GM18526 (cell line): ENCODE results near the gene ULBP1.

ENCODE experiments used
- POLR2A ChIP-seq: IDR thresholded peaks from 3 replicates; pipeline ENCODE4 v1.6.1; 2011; ENCODE audit not compliant: insufficient read length; ENCODE audit errors: extremely low read depth

Gene ULBP1

DNA sequence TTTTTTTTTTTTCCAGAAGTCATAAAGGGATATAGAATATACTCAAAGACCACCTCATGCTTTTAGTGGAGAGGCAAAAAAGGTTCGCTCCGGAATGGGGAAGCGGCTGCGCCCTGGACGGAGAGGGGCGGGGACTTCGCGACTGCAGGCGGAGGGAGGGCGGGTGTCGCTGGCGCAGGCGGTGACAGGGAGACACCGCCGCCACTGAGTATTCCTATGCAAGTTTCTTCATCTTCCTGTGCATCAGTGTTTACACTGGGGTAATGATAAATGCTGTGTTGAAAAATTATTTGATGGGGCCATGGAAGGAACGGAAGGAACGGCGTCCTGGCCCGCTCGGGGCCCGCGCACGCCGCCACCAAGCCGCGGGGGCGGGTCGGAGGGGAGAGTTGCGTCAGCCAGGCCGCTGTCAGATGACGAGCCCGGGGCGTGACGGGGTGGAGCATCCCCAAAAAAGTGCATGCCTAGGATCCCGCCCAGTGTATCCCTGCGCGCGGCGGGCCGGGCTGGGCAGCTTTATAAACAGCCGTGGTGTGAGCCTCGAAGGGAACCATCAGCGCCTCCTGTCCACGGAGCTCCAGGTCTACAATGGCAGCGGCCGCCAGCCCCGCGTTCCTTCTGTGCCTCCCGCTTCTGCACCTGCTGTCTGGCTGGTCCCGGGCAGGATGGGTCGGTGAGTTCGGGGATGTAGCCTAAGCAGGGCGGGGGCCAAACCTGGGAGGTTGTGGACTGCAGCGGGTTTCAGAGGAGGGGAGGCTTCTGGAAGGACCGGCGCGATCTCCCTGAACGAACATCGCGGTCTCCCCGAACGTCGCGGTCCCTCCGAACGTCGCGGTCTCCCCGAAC lies at the start of gene ULBP1:
Gene ULBP1 (plus strand): TSS at position 482 of the 846 bp plus-strand sequence. CDS start 107 bp downstream, at position 589.
- no peak for TF ChIP-seq POLR2A

- no peak for TF ChIP-seq POLR2A
Measured at GRCh38 chr6:149915970-149916865, 47.5 kb upstream of the ULBP1 start.

- no peak for TF ChIP-seq POLR2A
Measured at GRCh38 chr6:149917679-149918078, 46.1 kb upstream of the ULBP1 start.

- no peak for TF ChIP-seq POLR2A
Measured at GRCh38 chr6:149918151-149918905, 45.4 kb upstream of the ULBP1 start.

GRCh38 chr6:149919834-149920225 lies 43.9 kb upstream of the ULBP1 start:
- TF ChIP-seq POLR2A, result no peak

GRCh38 chr6:149921361-149921760 lies 42.4 kb upstream of the ULBP1 start:
- TF ChIP-seq POLR2A, result no peak

DNA sequence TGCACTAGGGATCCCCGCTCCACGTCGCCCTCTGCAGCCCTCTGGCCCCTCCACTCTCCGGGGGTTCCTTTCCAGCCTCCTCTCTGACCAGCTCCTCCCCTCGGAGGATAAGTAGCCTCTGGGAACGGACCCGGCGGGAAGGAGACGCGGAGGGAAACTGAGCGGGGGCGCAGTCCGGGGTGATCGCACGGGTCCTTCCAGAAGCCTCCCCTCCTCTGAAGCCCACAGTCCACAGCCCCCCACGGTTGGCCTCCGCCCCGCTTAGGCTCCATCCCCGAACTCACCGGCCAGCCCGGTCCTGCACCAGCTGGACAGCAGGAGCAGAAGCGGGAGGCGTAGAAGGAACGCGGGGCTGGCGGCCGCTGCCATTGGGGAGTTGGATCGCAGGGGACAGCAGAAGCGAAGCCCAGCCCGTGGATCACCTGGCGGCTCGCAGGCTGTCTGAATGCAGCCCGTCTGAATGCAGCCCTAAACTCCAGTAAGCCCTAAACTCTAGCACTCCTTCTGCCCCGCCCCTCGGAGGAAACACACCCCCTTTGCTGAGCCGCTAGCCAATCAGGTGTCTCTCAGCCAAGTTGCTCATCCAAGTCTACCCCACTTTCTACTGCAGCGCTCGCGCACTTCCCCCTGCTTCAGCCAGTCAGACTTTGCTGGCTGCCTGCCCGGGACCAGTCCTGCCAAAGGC lies 41.0 kb upstream of the ULBP1 start, which contains the start of gene RAET1G:
Gene RAET1G (minus strand): TSS at position 480 of the 685 bp plus-strand sequence. CDS start 111 bp downstream, at position 369.
- TF ChIP-seq POLR2A, result no peak

DNA sequence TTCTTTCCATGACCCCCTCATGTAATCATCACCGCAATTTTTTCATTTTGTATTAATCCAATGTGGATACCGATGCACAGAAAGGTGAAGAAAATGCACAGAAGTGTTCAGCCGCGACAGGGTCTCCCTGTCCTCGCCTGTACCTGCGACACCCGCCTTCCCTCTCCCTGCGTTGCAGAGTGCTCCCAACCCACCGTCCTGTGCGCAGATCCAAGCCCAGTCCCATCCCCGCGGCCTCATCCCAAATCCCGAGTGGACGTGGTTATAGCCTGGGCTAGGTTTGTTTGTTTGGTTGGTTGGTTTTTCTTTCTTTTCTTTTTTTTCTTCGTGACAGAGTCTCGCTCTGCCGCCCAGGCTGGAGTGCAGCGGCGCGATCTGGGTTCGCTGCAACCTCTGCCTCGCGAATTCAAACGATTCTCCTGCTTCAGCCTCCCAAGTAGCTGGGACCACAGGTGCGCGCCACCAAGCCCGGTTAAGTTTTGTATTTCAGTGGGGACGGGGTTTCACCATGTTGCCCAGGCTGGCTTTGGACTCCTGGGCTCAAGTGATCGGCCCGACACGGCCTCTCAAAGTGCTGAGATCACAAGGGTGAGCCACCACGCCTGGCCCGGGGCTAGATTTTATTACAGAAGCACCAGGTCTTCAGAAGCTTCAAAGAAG lies 40.3 kb upstream of the ULBP1 start:
- TF ChIP-seq POLR2A, result no peak

GRCh38 chr6:149924206-149924932 lies 39.4 kb upstream of the ULBP1 start:
- no peak for TF ChIP-seq POLR2A

- no peak for TF ChIP-seq POLR2A
Measured at GRCh38 chr6:149924933-149925252, 38.9 kb upstream of the ULBP1 start.

- no peak for TF ChIP-seq POLR2A
Measured at GRCh38 chr6:149925253-149925973, 38.3 kb upstream of the ULBP1 start.

DNA sequence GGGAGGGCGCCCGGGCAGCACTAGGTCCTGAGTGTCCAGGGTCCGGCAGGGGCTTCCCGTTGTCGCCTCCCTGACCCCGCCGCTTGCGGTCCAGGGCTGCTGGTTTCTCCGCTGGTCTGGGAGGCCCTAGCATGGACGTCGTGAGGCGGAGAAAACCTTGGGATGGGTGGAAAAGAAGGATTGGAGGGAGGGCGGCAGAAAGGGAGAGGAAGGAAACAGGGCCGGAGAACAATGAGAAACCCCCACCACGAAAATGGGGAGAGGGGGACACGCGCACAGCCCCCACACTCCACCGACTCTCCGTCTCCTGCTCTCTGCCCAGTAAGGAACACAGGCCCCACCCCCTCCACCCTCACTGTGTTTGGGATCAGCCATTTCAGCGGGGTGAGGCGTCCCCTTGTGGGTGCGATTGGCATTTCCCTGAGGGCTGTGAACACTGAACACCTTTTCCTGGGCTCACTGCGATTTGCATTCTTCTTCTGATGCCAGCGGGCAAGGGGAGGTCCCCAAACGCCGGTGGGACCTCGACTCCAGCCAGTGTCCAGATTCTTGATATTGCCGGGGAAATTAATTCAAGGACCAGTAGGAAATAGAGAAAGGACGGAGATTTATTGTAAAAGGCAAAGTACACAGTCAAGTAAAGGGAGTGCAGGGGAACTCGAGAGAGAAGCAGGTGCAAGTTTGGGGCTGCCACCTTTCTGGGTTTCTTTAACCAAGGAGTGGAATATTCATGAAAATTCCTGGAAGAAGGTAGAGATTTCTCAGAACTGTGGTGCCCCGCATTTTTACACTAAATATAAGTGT lies 37.6 kb upstream of the ULBP1 start:
- no peak for TF ChIP-seq POLR2A

- no peak for TF ChIP-seq POLR2A
Measured at GRCh38 chr6:149929422-149929821, 34.3 kb upstream of the ULBP1 start.
